Gastroesophageal sphincter (tissue), 3 donors: ENCODE data around the gene RFX8.

Source experiments
- CTCF ChIP-seq, 4 experiments: fragments of 200-600 bp in 2 of 4; fragments of 450-650 bp in 2 of 4; sonication (generic) in 1 of 4; IDR thresholded peaks; one replicate each; pipeline ENCODE4 v1.5.1; 2017 to 2019; ENCODE audit warnings: antibody characterized with exemption in 4 of 4, mild to moderate bottlenecking in 2 of 4, moderate library complexity in 2 of 4
- EP300 ChIP-seq: sonication (generic); formaldehyde crosslinking; IDR thresholded peaks from one replicate; pipeline ENCODE4 v1.6.1; 2017; ENCODE audit warnings: antibody characterized with exemption, mild to moderate bottlenecking
- POLR2AphosphoS5 ChIP-seq: sonication (generic); formaldehyde crosslinking; IDR thresholded peaks from one replicate; pipeline ENCODE4 v1.6.1; 2017; ENCODE audit warnings: antibody characterized with exemption

GRCh38 chr2:101427743-101428142 lies 47.2 kb downstream of the RFX8 start:
- TF ChIP-seq POLR2AphosphoS5 (no peak), CTCF (IDR thresholded peaks at IDR 0.05) (no peak), EP300 (no peak)
